AG04449 (cell line): ENCODE measurements around the gene PEX19.

Source experiments
- CTCF ChIA-PET: fragments of 350-600 bp; formaldehyde crosslinking; extraction: SDS; loops from one replicate; lab custom pipeline; 2021; ENCODE audit warnings: antibody characterized with exemption; lab: Yijun Ruan, JAX
- POLR2A ChIA-PET: fragments of 400-600, 350-600 bp; formaldehyde crosslinking; extraction: SDS; loops from one replicate; lab custom pipeline; 2020; ENCODE audit warnings: antibody characterized with exemption, inconsistent platforms; lab: Yijun Ruan, JAX
- DNase-seq: peaks from one replicate; pipeline ENCODE4 v3.0.0-alpha.2; 2010; ENCODE audit warnings: low read depth, low spot score
- H3K4me3 ChIP-seq: 2 replicates; pipeline ENCODE4 v1.5.1; 2011; ENCODE audit warnings: low read depth, mild to moderate bottlenecking, control low read depth, low read length
- TF ChIP-seq, protein P1 (sequence below): IDR thresholded peaks from one replicate; pipeline ENCODE4 v1.5.1; 2011; ENCODE audit warnings: mild to moderate bottlenecking, moderate library complexity, low read length, control low read depth, inconsistent platforms; ENCODE audit not compliant: insufficient read depth; ENCODE audit errors: missing control alignments

PEX19 gene

GRCh38 chr1:160264795-160265307, 20.1 kb downstream of the PEX19 start:
- ChIA-PET POLR2A (interaction anchor here (0.9 kb wide), 1 partner anchor 20 kb away, joined by 3 read pairs; the partner anchor contains the start of gene PEX19), CTCF (interaction anchor here (0.6 to 3.0 kb wide), 12 partner anchors 12 to 259 kb away, joined by 3 to 21 read pairs (median 3); no protein-coding TSS in a partner anchor)
- H3K4me3 ChIP-seq = no peak overlapping the region
- TF ChIP-seq, protein P1, sequence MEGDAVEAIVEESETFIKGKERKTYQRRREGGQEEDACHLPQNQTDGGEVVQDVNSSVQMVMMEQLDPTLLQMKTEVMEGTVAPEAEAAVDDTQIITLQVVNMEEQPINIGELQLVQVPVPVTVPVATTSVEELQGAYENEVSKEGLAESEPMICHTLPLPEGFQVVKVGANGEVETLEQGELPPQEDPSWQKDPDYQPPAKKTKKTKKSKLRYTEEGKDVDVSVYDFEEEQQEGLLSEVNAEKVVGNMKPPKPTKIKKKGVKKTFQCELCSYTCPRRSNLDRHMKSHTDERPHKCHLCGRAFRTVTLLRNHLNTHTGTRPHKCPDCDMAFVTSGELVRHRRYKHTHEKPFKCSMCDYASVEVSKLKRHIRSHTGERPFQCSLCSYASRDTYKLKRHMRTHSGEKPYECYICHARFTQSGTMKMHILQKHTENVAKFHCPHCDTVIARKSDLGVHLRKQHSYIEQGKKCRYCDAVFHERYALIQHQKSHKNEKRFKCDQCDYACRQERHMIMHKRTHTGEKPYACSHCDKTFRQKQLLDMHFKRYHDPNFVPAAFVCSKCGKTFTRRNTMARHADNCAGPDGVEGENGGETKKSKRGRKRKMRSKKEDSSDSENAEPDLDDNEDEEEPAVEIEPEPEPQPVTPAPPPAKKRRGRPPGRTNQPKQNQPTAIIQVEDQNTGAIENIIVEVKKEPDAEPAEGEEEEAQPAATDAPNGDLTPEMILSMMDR = no peak
- no peak for DNase-seq

GRCh38 chr1:160261893-160262794, 22.8 kb downstream of the PEX19 start, which contains the start of gene DCAF8:
Gene DCAF8 (minus strand): TSS chr1:160262549. CDS start chr1:160244008, 18,541 bp downstream.
- peak within 1 kb of the TSS; percentile 99 for H3K4me3 ChIP-seq
- TF ChIP-seq, protein P1 = no peak
- DNase-seq = peak; percentile 76
- CTCF ChIA-PET = interaction anchor here (0.7 to 3.8 kb wide), 7 partner anchors 11 to 177 kb away, joined by 3 to 34 read pairs (median 3); no protein-coding TSS in a partner anchor
- POLR2A ChIA-PET = interaction anchor here (1.0 to 1.6 kb wide), 4 partner anchors 11 to 137 kb away, joined by 3 to 8 read pairs (median 4); partner anchors contain the start of gene PEX19

DNA sequence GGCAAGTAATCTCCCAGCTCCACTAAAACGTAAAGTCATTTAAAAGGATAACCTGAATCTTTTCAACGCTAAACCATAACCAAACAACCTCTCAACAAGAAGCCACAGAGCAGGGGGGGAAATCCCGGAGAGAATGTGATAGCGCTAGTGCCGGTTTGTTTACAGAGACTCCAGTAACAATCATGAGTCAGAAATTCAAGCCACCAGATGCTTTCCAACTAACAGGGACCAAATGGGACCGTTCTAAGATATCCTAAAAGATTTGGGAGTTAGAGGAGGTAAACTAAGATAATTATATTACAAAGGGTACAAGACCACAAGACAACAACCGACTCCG, 23.4 kb downstream of the PEX19 start:
- ChIA-PET CTCF (interaction anchor here (1.3 to 3.8 kb wide), 6 partner anchors 10 to 176 kb away, joined by 3 to 34 read pairs (median 11); no protein-coding TSS in a partner anchor), POLR2A (interaction anchor here (1.1 to 1.6 kb wide), 2 partner anchors 53 to 137 kb away, joined by 3 to 4 read pairs; no protein-coding TSS in a partner anchor)
- H3K4me3 ChIP-seq = peak overlapping the region; percentile 99
- peak; percentile 52 for DNase-seq
- TF ChIP-seq, protein P1 = no peak

- POLR2A ChIA-PET = interaction anchor here (0.5 to 1.6 kb wide), 4 partner anchors 49 to 136 kb away, joined by 3 to 7 read pairs (median 4); partner anchors contain the start of gene CASQ1
- peak overlapping the region; percentile 99 for H3K4me3 ChIP-seq
- TF ChIP-seq, protein P1 = no peak
- CTCF ChIA-PET = interaction anchor here (1.1 to 3.8 kb wide), 7 partner anchors 9 to 175 kb away, joined by 3 to 34 read pairs (median 6); no protein-coding TSS in a partner anchor
- peak; percentile 65 for DNase-seq
These were observed 24.2 kb downstream of the PEX19 start for GRCh38 chr1:160260406-160261382.

- ChIA-PET CTCF (interaction anchor here (0.9 to 2.4 kb wide), 9 partner anchors 9 to 171 kb away, joined by 3 to 7 read pairs (median 4); no protein-coding TSS in a partner anchor), POLR2A (no interaction called here)
- TF ChIP-seq, protein P1 = no peak
- no peak overlapping the region for H3K4me3 ChIP-seq
- DNase-seq = no peak
These were observed 26.6 kb downstream of the PEX19 start for GRCh38 chr1:160258177-160258798.
